SK-MEL-5 (cell line): ENCODE data around the gene CAPG. TPM values are rescaled to one million over a fixed set of nuclear protein-coding genes. Genes with fewer than 3 reads are reported as not detected.
"Not testable (repeated sequence)": the region's sequence is repeated elsewhere in the genome, so short reads cannot be mapped to it uniquely, and the experiment has no call there.

Source experiments
- DNase-seq: peaks from one replicate; pipeline ENCODE4 v3.0.0-alpha.2; 2016; ENCODE audit warnings: low read depth, low spot score
- in situ Hi-C: cut with HindIII; loops from 2 replicates; pipeline ENCODE4 v1.10.0; 2016; ENCODE audit warnings: low sequenced_read_pairs, high pct_unique_total_duplicates, low pct_unique_long_range_greater_than_20kb
- total RNA-seq: library from RNA; depleted of rRNA; stranded (reverse); fragments of >200 nt; shearing (Covaris generic); gene quantifications from 2 replicates; pipeline ENCODE4 v1.2.3, GENCODE V29; 2014

The CAPG gene
- total RNA-seq, 1 experiment from 2014 or later, result 11.3 TPM

DNA sequence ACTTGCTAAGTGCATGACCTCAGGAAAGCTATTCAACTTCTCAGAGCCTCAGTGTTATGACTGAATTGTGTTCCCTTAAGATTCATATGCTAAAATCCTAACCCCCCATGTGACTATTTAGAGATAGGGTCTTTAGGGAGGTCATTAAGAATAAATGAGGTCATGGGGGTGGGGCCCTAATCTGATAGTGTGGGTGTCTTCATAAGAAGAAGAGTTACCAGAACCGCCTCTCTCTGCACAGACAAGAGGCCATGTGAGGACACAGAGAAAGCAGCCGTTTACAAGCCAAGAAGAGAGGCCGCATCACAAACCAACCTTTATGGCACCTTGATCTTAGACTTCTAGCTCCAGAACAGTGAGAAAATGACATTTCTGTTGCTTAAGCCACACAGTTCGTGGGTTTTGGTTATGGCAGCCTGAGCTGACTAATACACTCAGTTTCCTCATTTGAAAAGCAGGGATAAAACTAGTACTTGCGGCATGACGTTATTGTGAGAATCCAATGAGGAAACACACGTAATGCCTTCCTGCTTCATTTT lies 18.2 kb upstream of the CAPG start:
- in situ Hi-C loops, result no loop called here
- DNase-seq, result no peak

DNA sequence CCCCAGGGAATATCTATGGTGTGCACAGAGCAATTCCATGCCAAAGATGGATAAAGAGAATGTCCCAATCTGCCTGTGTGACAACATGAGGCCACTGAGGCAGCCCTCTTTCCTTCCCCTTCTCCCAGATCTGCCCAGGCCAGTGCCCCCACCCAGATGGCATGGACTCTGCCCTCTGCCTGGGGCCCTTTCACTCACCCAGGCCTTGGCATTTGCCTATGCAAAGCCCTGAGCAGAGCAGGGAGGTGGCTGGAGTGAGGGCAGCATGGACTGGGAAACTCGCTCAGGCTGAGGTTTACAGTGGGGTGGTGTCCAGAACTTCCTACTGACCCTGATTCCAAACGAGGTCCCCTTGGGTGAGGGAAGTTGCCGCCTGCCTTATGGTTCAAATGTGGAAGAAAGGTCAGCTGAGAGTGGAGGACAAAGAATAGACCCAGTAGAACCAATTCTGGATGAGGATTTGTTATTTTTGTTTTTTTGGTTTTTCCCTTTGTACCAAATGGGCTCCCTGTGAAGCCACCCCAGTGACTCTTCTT lies 17.2 kb upstream of the CAPG start:
- in situ Hi-C loops, result no loop called here

DNA sequence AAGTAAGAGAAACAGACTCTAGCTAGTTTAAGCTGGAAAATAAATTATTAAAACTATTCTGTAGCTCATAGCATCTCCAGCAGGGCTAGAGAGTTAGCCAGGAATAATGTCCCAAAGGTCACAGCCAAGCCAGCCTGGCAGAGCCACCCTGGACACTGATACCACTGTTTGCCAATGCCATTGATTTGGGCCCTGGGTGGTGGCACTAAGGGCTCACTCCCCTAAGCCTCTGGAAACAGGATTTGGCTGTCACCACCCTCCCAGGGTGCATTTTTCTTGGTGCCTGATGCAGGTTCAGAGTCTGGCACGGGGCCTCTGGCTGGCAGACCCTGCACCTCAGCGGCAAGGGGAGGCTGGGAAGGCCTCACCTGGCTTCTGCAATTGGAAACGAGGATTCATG lies 15.4 kb upstream of the CAPG start:
- no peak for DNase-seq
- in situ Hi-C loops, result no loop called here

More for the DNA sequence above, 17.2 kb upstream of the CAPG start:
- no peak for DNase-seq

DNA sequence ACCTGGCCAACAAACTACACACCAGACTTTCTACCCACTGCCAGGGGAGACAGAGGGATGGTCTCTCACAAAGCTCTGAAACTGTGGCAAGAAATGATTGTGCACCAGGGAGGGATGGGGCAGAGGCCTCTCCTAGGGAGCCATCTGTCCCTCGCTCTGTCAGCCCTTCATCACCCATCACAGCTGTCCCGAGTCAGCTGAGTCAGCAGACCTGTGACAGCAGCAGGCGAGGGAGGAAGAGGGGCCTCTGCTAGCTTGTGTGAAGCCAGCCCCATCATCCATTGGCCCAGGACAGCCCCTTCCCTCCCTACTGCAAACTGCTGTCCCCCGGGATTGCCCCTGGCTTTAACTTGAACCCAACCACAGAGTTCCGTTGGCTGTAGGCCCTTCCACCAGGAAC lies 13.4 kb upstream of the CAPG start:
- no peak for DNase-seq
- in situ Hi-C loops, result no loop called here

DNA sequence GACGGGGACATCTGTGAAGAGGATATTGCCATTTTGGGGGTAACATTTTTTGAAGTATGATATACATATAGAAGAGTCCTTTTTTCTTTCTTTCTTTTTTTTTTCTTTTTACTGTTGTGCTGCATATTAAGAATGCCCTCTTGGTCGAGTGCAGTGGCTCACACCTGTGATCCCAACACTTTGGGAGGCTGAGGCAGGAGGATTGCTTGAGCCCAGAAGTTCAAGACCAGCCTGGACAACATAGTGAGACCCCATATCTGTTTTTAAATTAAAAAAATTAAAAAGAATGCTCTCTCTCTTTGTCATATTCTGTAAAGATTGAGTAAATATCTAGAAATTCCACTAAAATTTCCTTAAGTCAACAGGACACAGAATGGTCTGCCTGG lies 11.9 kb upstream of the CAPG start:
- in situ Hi-C loops, result no loop called here
- no peak for DNase-seq

DNA sequence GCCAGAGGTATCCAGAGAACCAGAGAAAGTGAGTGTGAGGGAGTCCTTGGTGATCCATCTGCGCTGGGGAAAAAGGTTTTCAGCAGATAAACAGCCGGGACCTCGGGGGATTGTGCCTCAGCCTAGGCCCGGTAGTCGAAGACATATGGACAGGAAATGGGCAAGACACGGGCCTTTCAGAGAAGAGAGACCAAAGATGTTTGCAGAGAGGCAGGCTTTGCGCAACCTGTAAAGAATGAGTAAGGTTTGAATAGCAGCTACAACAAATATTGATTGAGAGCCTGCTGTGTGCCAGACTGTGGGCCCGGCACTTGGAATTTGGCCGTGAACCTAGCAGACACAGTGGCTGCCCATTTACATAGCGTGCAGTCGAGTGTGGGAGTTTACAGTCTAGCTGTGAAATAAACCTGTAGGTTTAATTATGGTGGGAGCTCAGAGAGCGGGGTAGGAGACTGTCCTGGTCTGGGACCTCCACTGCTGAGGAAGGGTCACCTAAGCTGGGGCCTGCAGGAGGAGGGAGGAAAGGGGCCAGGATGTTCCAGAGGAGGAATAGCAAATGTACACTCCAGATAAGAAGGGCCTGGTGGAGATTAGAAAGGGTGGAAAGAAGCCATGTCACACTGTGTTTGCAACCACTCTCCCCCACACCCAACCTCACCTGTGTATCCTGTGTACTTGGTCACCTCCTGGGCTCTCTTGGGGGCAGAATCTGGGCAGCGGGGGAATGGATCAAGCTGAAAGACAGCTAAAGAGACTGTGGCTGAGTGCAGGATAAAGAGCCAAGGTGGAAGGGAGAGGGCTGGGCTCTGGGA lies 11.3 kb upstream of the CAPG start:
- in situ Hi-C loops, result no loop called here
- DNase-seq, result peak; percentile 19

DNA sequence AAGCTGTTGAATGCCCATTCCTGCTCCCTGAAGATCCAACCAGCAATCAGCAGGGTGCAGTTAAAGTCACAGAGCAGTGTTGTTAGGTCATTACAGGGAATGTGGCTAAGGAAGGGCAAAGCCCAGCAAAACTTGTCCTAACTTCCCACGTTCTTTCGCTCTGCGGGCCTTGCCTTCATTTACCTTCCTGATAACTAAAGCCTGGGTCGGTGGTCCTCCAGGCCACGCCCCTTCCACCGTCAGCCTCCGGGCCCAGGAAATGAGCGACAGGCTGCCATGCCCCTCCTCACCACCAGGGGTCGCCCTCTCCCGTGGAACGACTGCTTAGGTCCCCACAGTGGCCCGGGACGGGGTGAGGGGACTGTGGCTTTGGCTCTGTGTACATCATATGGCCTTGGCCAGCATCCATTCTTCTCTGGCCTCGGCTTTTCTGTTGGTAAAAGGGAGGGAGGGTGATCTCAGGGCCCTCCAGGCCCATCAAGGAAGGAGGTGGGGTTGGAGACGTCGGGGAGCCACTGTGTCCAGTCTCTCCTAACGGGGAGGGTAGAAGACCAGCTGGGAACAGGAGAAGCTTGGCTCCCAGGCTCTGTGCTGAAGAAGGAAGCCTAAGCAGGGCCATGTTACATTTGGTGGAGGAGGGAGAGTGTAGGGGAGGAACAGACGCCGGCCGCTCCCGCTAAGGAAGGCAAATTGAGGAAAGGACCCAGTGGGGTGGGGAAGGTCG lies 10.5 kb upstream of the CAPG start:
- peak; percentile 86 for DNase-seq
- in situ Hi-C loops, result no loop called here

DNA sequence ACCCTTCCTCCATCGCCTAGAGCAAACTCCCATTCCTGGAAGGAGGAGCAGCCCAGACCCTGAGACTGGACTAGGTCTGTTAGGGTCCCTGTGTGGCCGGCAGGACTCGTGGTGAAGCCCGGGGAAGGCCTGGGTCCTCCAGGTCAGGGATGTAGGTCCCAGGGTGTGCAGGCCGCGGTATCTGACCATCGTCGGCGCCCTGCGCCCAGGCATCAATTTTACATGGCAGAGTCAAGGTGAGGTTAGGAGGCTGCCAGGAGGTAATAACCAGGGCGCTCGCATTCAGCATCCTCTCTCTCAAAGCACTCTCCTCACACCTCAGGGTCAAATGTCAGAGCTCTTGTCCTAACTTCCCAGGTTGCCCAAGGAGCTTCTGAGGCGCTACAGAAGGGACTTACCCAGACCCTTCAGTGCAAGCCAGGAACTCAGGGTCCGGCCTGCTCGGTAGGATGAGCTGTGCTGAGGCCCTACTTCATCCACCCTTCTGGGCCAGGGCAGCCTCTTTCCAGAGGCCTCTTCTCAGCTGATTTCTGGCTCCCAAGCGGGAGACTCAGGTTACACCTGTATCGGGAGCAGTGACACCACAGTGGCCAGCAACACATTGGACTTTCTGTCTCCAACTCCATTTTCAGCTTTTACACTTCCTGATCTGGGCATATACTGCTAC lies 9.0 kb upstream of the CAPG start:
- in situ Hi-C loops, result no loop called here
- DNase-seq, result no peak

DNA sequence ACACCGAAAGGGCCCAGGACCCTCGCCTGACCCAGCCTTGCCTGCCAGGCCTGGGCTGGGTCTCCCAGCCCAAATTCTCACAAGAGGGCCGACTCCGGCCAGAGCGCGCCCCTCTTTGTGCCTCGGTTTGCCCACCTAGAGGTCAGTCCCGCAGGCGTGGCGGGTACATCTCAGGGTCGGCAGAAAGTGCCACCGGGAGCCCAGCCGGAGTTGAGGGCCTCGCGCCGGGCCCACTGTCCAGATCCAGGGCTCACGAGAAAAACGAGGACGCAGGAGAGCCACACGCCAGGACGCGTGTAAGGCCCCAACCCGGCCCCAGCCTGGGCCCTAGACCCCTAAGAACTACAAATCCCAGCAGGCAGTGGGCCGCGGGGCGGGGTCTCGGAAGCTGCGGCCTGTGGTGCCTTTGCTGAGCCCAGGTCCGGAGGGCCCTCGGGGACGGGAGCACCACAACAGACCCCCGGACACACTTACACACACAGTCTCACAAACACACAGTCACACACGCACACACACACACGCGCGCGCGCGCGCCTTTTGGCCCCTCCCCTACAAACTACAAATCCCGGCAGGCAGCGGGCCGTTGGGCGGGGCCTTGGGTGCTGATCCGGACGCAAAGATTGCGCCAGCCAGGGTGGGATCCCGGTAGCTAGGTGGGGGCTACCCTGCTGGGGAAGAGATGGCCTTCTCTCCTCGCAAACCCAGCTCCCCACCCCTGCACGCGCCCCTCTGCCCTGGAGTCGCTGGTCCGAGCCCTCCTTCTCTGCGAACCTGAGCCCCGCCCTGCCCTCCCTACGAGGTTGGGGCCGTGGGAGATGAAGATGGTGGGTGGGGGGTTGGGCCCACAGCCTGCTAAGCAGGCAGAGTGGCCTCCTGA lies 8.2 kb upstream of the CAPG start, which contains the start of gene SH2D6:
Gene SH2D6, plus strand, starts transcription at position 583 of the 877 bp plus-strand sequence. CDS start 10,752 bp downstream, outside the sequence.
- peak; percentile 88 for DNase-seq
- in situ Hi-C loops, result no loop called here

DNA sequence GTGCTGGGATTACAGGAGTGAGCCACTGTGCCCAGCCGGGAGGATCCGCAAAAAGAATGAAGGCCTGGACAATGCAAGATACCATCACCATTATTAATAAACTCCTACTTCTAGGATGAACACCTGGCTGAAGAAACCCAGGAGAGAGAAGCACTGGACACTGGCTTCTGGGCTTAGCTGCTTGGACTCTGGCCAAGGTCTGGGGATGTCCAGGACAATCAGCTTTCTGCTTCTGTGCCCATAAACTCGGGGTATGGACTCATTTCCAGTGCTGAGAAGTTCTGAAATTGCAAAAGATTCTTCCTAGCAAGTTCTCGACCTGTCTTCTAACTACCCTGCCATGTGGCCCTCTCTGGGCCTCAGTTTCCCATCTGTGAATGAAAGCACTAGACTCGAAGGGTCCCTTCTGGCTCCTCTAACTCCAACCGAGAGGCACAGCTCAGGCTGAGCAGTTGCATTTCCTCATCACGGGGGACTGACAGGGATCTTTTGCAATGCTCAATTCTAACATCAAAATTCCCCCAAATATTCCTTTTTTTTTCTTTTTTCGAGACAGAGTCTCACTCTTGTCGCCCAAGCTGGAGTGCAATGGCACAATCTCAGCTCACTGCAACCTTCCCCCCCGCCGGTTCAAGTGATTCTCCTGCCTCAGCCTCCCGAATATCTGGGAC lies 5.9 kb upstream of the CAPG start:
- in situ Hi-C loops, result no loop called here
- no peak for DNase-seq

DNA sequence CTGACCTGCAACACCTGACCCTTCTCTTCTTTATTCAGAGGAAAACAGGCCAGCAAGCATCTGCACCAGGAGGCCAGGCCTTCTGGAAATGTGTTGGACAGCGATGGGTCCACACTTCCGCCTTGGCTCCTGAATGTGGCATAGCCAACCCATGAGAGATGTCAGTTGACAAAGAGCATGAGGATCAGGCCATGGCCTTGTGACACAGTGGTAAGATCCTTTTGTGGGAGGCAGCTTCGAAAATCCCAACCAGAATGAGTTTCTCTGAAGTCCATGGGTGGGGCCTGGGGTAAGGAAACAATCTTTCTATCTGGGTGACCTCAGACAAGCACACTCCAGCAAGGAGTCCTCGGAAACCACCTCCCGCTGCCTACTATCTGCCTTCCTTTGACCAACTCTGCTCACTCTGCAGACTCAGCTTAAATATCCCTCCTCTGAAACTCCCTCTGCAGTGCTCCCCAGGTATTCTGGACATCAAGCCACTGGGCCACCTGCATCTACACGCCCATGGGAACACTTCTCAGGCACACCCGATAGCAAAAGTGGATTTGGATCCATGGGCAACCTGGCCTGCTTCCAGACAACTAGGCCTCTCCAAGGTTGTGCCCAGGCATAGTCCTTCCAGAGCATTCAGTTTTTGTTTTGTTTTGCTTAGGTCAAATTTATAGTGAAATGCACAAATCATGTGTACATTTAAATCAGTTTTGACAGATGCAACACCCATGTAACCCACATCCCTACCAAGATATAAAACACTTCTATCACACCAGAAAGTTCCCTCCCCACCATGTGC lies 4.8 kb upstream of the CAPG start:
- in situ Hi-C loops, result no loop called here
- DNase-seq, result peak; percentile 65

DNA sequence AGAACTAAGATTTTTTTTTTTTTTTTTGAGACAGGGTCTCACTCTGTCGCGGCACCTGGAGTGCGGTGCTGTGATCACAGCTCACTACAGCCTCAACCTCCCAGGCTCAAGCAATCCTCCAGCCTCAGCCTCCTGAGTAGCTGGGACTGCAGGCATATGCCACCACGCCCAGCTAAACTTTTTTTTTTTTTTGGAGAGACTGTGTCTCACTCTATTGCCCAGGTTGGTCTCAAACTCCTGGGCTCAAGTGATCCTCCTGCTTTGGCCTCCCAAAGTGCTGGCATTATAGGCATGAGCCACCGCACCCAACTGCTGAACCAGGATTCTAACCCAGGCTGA lies 4.2 kb upstream of the CAPG start:
- DNase-seq, in situ Hi-C loops: not testable (repeated sequence)

DNA sequence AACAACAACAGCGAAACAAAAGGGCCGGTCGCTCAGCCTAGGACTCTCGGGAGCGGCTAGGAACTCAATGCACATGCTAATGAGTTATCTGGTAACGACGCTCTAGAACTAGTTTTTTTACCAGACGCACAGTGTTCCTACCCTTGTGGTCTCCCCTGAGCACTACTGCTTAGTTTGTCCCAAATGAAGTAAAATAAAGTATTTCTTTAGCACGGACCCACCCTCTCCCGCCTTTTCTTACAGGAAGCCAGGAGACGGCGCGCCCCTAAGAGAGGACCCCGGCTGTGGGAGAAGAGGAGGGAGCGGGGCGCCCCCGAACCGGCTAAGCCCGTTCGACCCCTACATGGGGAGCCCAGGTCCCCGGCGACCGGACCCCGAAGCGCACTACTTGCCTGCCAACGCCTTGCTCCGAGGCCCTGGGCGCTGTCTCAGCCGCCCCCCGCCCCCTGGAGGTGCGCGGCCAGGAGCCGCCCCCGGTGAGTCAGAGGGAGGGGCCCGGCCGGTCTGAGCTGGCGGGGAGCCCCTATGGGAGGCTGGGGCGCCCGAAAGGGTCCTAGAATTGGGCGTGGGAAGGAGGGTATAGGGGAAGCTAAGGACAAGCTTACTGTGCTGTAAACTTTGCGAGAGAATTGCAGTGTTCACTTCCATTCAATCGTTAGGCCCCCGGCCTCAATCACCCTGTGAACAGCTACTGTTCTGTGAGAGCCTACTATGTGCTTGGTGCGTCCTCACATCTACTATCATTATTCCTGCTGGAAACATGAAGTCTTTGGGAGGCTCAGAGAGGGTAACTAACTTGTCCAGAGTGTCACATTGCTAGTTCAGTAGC lies 3.6 kb upstream of the CAPG start:
- DNase-seq, result no peak

DNA sequence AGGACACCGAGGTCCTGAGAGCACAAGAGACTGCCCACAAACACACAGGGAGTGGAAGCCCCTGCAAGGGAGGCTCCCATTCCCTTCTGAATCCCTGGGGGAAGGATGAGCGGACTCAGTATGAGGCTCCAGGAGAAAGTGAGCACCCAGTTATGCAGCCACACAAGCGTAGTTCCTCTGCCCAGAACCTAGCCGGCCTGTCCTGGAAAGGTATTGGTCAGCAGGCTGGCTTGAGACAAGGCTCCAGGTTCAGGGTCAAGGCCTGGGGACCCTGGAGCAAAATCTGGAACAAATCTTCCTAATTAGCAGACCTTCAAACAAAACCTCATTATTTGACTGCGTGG lies 1.2 kb upstream of the CAPG start:
- in situ Hi-C loops, result no loop called here
- no peak for DNase-seq

More for the DNA sequence above, 3.6 kb upstream of the CAPG start:
- in situ Hi-C loops, result no loop called here
